HFFc6 (cell line): Measurements from ENCODE around the gene PPP1R9A. TPM values are rescaled to one million over a fixed set of nuclear protein-coding genes. Genes with fewer than 3 reads are reported as not detected.

ENCODE experiments used
- DNase-seq: peaks from one replicate; pipeline ENCODE4 v3.0.0-alpha.2; 2018
- H3K27ac Mint-ChIP-seq: 2 replicates; pipeline ENCODE4 v1.8.0; 2020; ENCODE audit warnings: mild to moderate bottlenecking, mixed read lengths
- H3K27me3 Mint-ChIP-seq: 2 replicates; pipeline ENCODE4 v1.8.0; 2021; ENCODE audit warnings: mild to moderate bottlenecking, moderate library complexity, mixed read lengths; ENCODE audit not compliant: insufficient read depth
- H3K36me3 Mint-ChIP-seq: 2 replicates; pipeline ENCODE4 v1.8.0; 2021; ENCODE audit warnings: low read depth, mixed read lengths
- H3K4me1 Mint-ChIP-seq: 2 replicates; pipeline ENCODE4 v1.8.0; 2020; ENCODE audit warnings: low read depth, mixed read lengths
- H3K4me3 Mint-ChIP-seq: 2 replicates; pipeline ENCODE4 v1.8.0; 2020; ENCODE audit warnings: mild to moderate bottlenecking, moderate library complexity, mixed read lengths
- H3K9me3 Mint-ChIP-seq: 2 replicates; pipeline ENCODE4 v1.8.0; 2020; ENCODE audit warnings: mild to moderate bottlenecking, mixed read lengths
- CTCF ChIP-seq: fragments of 200-600 bp; sonication (generic); IDR thresholded peaks from 2 replicates; pipeline ENCODE4 v1.5.0; 2021; ENCODE audit warnings: antibody characterized with exemption, mild to moderate bottlenecking
- total RNA-seq, 6 experiments: library from RNA; stranded (reverse); fragmentation: NEBNext Ultra II Directional; extraction: Animal tissue kit (Norgen Biotek cat#: 25700); gene quantifications; 2 replicates in 1 of 6; 3 replicates in 5 of 6; pipeline ENCODE4 v1.2.3, GENCODE V29; 2021

The PPP1R9A gene
- total RNA-seq, 6 experiments from 2014 or later = not detected

DNA sequence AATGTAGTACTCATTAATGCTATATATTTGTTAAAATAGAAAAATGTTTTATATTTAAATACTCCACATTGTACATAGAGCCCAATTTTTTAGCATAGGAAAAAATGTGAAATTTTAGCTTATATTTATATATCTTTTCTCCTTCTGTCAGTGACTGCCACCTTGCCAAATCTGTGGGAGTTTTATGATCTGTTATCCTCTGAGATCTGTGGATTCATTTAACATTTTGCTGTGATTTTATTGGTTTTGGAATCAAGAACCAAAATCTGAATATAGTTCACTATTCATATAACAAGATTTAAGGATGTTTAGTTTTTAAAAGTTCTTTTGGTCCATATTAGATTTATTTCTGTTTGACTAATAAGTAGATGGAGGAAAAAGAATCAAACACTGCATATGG, 127.9 kb downstream of the PPP1R9A start:
- H3K27me3 Mint-ChIP-seq = peaks cover 3% of the 10 kb centered on the region

GRCh38 chr7:95041031-95041430, 133.6 kb downstream of the PPP1R9A start:
- H3K4me1 Mint-ChIP-seq = no peaks in the 10 kb centered on the region
- peaks cover 4% of the 10 kb centered on the region for H3K27me3 Mint-ChIP-seq
- no peak for DNase-seq
- no peak overlapping the region for H3K27ac Mint-ChIP-seq
- H3K9me3 Mint-ChIP-seq = no peaks in the 10 kb centered on the region
- TF ChIP-seq CTCF = no peak
- no peaks in the 10 kb centered on the region for H3K36me3 Mint-ChIP-seq
- H3K4me3 Mint-ChIP-seq = no peak overlapping the region

More for the DNA sequence above, 127.9 kb downstream of the PPP1R9A start:
- Mint-ChIP-seq H3K27ac (no peak overlapping the region), H3K4me1 (no peaks in the 10 kb centered on the region), H3K9me3 (no peaks in the 10 kb centered on the region), H3K36me3 (no peaks in the 10 kb centered on the region), H3K4me3 (no peak overlapping the region)
- no peak for DNase-seq
- TF ChIP-seq CTCF = no peak

- Mint-ChIP-seq H3K9me3 (no peaks in the 10 kb centered on the region), H3K36me3 (no peaks in the 10 kb centered on the region), H3K4me1 (no peaks in the 10 kb centered on the region), H3K27ac (no peak overlapping the region), H3K4me3 (no peak overlapping the region), H3K27me3 (peaks cover 2% of the 10 kb centered on the region; the same call in 1 of the 2 replicates)
- peak; percentile 15 for DNase-seq
- peak; percentile 49 for TF ChIP-seq CTCF
Measured at GRCh38 chr7:95045236-95045923, 138.0 kb downstream of the PPP1R9A start.

- no peak overlapping the region for H3K27ac Mint-ChIP-seq
- TF ChIP-seq CTCF = no peak
- H3K4me1 Mint-ChIP-seq = no peaks in the 10 kb centered on the region
- no peaks in the 10 kb centered on the region for H3K9me3 Mint-ChIP-seq
- H3K36me3 Mint-ChIP-seq = no peaks in the 10 kb centered on the region
- peaks cover 2% of the 10 kb centered on the region; the same call in 1 of the 2 replicates for H3K27me3 Mint-ChIP-seq
- no peak overlapping the region for H3K4me3 Mint-ChIP-seq
- no peak for DNase-seq
Measured at GRCh38 chr7:95046494-95047240, 139.3 kb downstream of the PPP1R9A start.

GRCh38 chr7:95047291-95047690, 139.9 kb downstream of the PPP1R9A start:
- H3K4me3 Mint-ChIP-seq = no peak overlapping the region
- no peaks in the 10 kb centered on the region for H3K4me1 Mint-ChIP-seq
- no peak overlapping the region for H3K27ac Mint-ChIP-seq
- no peak for DNase-seq
- H3K27me3 Mint-ChIP-seq = no peaks in the 10 kb centered on the region
- no peaks in the 10 kb centered on the region for H3K9me3 Mint-ChIP-seq
- H3K36me3 Mint-ChIP-seq = no peaks in the 10 kb centered on the region
- TF ChIP-seq CTCF = no peak
